Stimulated activated CD4-positive, alpha-beta T cell treated with anti-CD3 and anti-CD28 coated beads, TNF-alpha, amount 100 ng/mL, for 1 hour (primary cell): ENCODE measurements around the gene SLC27A5.
A peak's percentile ranks its signal among the peaks of the same experiment; 100 is the strongest.
"Not testable (repeated sequence)": the region's sequence is repeated elsewhere in the genome, so short reads cannot be mapped to it uniquely, and the experiment has no call there.

ENCODE experiments used
- DNase-seq, 3 donors: peaks; one replicate each; pipeline ENCODE4 v3.0.0-alpha.2; 2020; ENCODE audit warnings: low read depth in 3 of 3, low spot score in 1 of 3

SLC27A5 gene

GRCh38 chr19:58531034-58531840 is 19.4 kb upstream of the SLC27A5 start:
- no peak for DNase-seq

- no peak for DNase-seq
Observed at GRCh38 chr19:58529405-58529804, 17.6 kb upstream of the SLC27A5 start.

GRCh38 chr19:58522709-58523108 is 10.9 kb upstream of the SLC27A5 start:
- no peak for DNase-seq

GRCh38 chr19:58521651-58522050 is 9.9 kb upstream of the SLC27A5 start:
- no peak for DNase-seq

- no peak for DNase-seq
Observed at GRCh38 chr19:58520257-58520599, 8.4 kb upstream of the SLC27A5 start.

GRCh38 chr19:58519355-58520256 is 7.8 kb upstream of the SLC27A5 start, which contains the start of gene ZBTB45:
Gene ZBTB45, minus strand, starts transcription at chr19:58519810. Its CDS starts 2,137 bp downstream, at chr19:58517673.
- DNase-seq = peak; percentile 75 to 88 (median 78)

GRCh38 chr19:58519087-58519354 is 7.2 kb upstream of the SLC27A5 start:
- DNase-seq = no peak

- no peak for DNase-seq
Observed at GRCh38 chr19:58518256-58519086, 6.7 kb upstream of the SLC27A5 start.

GRCh38 chr19:58516964-58517833 is 5.4 kb upstream of the SLC27A5 start:
- no peak for DNase-seq

- DNase-seq = no peak
Observed at GRCh38 chr19:58516246-58516836, 4.5 kb upstream of the SLC27A5 start.

- DNase-seq = no peak
Observed at GRCh38 chr19:58515259-58515658, 3.5 kb upstream of the SLC27A5 start.

GRCh38 chr19:58514564-58515022 is 2.8 kb upstream of the SLC27A5 start:
- DNase-seq = no peak

GRCh38 chr19:58513694-58514563 is 2.1 kb upstream of the SLC27A5 start:
- peak; percentile 86 to 95 (median 87) for DNase-seq

- no peak for DNase-seq
Observed at GRCh38 chr19:58513213-58513693, 1.5 kb upstream of the SLC27A5 start.

- no peak for DNase-seq
Observed at GRCh38 chr19:58510084-58510862, 1.5 kb downstream of the SLC27A5 start.

GRCh38 chr19:58509731-58510083 is 2.1 kb downstream of the SLC27A5 start:
- DNase-seq = no peak

- DNase-seq = not testable (repeated sequence)
Observed at GRCh38 chr19:58507602-58508223, 4.1 kb downstream of the SLC27A5 start.

- no peak for DNase-seq
Observed at GRCh38 chr19:58500242-58500641, 11.6 kb downstream of the SLC27A5 start.
